Glutamatergic neuron (in vitro differentiated cells): ENCODE results near the gene COL25A1. TPM values are rescaled to one million over a fixed set of nuclear protein-coding genes. Genes with fewer than 3 reads are reported as not detected.

Source experiments
- DNase-seq: peaks from one replicate; pipeline ENCODE4 v3.0.0; 2022
- H3K27ac Mint-ChIP-seq: one replicate; pipeline ENCODE4 v1.8.0; 2020; ENCODE audit warnings: mild to moderate bottlenecking, mixed read lengths, inconsistent platforms; ENCODE audit not compliant: unreplicated experiment
- H3K27me3 Mint-ChIP-seq: one replicate; pipeline ENCODE4 v1.8.0; 2020; ENCODE audit warnings: mild to moderate bottlenecking, moderate library complexity, mixed read lengths, inconsistent platforms; ENCODE audit not compliant: unreplicated experiment
- H3K36me3 Mint-ChIP-seq: one replicate; pipeline ENCODE4 v1.8.0; 2020; ENCODE audit warnings: mild to moderate bottlenecking, mixed read lengths, inconsistent platforms; ENCODE audit not compliant: unreplicated experiment
- H3K4me1 Mint-ChIP-seq: one replicate; pipeline ENCODE4 v1.8.0; 2020; ENCODE audit warnings: mild to moderate bottlenecking, low read depth, mixed read lengths, inconsistent platforms; ENCODE audit not compliant: unreplicated experiment
- H3K4me3 Mint-ChIP-seq: one replicate; pipeline ENCODE4 v1.8.0; 2020; ENCODE audit warnings: mild to moderate bottlenecking, mixed read lengths, inconsistent platforms; ENCODE audit not compliant: unreplicated experiment
- H3K9me3 Mint-ChIP-seq: one replicate; pipeline ENCODE4 v1.8.0; 2020; ENCODE audit warnings: mild to moderate bottlenecking, moderate library complexity, mixed read lengths, inconsistent platforms; ENCODE audit not compliant: unreplicated experiment
- total RNA-seq: library from RNA; stranded (reverse); fragmentation: NEBNext Ultra II Directional; extraction: Animal tissue kit (Norgen Biotek cat#: 25700); gene quantifications from one replicate; pipeline ENCODE4 v1.2.1, GENCODE V29; 2021; ENCODE audit not compliant: unreplicated experiment
- TF ChIP-seq, protein P1 (sequence below): fragments of 200-600 bp; sonication (generic); IDR thresholded peaks from one replicate; pipeline ENCODE4 v1.5.0; 2021; ENCODE audit not compliant: partially characterized antibody, unreplicated experiment

The COL25A1 gene
- total RNA-seq, 1 donor from 2014 or later = 1.1 TPM

DNA sequence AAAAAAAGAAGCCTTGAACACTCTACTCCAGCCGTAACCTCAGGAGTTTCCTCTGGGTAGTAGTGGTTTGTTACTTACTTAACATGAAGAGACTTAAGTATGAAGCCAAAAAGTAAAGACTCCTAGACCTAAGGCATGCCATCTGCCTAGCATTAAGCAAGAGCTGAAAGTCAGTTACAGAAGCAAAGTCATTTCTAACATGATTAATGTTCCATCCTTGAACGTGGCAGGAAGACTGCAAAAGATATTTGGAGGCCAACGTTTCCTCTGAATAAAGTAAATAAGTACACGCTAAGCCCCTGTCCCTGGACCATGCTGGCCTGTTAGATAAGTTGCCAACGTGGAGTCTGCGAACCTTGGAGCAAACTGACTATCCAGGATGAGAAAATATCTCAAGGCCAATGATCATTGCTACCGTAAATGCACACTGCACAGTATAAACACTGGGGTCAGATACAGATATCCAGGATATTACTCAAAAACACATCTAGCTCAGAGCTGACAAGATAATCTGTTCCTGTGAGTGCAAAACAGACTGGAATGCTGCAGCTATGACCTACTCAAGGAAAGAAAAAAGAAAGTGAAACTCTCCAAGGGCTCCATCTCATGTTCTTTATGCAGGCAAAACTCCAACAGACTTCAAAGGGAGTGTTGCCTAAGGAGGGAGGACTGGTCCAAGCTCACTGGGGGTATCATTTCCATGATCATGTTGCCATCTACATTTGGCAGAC is 255.8 kb downstream of the COL25A1 start:
- Mint-ChIP-seq H3K4me3 (no peak overlapping the region), H3K4me1 (no peaks in the 10 kb centered on the region), H3K27me3 (no peaks in the 10 kb centered on the region), H3K36me3 (no peaks in the 10 kb centered on the region), H3K27ac (no peak overlapping the region), H3K9me3 (no peaks in the 10 kb centered on the region)
- TF ChIP-seq, protein P1, sequence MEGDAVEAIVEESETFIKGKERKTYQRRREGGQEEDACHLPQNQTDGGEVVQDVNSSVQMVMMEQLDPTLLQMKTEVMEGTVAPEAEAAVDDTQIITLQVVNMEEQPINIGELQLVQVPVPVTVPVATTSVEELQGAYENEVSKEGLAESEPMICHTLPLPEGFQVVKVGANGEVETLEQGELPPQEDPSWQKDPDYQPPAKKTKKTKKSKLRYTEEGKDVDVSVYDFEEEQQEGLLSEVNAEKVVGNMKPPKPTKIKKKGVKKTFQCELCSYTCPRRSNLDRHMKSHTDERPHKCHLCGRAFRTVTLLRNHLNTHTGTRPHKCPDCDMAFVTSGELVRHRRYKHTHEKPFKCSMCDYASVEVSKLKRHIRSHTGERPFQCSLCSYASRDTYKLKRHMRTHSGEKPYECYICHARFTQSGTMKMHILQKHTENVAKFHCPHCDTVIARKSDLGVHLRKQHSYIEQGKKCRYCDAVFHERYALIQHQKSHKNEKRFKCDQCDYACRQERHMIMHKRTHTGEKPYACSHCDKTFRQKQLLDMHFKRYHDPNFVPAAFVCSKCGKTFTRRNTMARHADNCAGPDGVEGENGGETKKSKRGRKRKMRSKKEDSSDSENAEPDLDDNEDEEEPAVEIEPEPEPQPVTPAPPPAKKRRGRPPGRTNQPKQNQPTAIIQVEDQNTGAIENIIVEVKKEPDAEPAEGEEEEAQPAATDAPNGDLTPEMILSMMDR = no peak
- DNase-seq = no peak

DNA sequence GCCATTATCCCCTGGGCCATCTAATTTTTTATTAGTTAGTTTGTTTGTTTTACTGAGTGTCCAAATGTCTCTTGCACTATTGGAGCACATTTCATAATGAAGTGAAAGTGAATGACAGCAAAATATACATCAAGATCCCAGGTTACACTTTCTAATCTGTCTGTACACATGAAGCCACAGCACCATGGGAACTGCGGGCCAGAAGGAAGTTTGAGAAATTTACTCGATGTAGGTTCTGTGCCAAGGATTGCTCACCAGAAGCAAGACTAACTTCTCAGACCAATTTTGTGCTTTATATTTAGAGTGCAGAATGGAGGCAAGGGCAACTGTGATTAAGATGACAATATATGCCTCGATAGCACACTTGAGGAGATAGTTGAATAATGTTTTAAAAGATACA is 258.0 kb downstream of the COL25A1 start:
- Mint-ChIP-seq H3K36me3 (no peaks in the 10 kb centered on the region), H3K27me3 (no peaks in the 10 kb centered on the region), H3K4me1 (no peaks in the 10 kb centered on the region), H3K9me3 (no peaks in the 10 kb centered on the region), H3K27ac (no peak overlapping the region), H3K4me3 (no peak overlapping the region)
- no peak for DNase-seq
- TF ChIP-seq, protein P1 = no peak

DNA sequence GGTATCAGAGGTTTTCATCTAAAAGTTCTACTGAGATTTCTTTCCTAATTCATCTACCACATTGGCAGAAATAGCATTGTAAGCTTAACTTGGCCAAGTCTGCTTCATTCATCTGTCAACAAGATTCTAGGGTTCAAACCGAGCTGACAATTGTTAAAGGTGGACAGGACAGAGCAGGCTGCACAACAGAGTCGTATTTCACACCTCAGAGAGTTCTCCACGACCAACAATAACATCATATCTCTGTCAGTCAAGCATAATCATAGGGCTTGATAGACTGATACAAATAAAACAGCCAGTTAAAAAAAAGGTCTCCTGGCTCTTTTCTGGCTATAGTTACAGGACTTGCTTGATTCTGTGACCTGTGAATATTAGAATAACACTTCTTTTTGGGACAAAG is 259.2 kb downstream of the COL25A1 start:
- Mint-ChIP-seq H3K9me3 (peaks cover 3% of the 10 kb centered on the region), H3K4me1 (no peaks in the 10 kb centered on the region), H3K27ac (no peak overlapping the region), H3K27me3 (no peaks in the 10 kb centered on the region), H3K4me3 (no peak overlapping the region), H3K36me3 (no peaks in the 10 kb centered on the region)
- DNase-seq = no peak
- TF ChIP-seq, protein P1 = no peak

DNA sequence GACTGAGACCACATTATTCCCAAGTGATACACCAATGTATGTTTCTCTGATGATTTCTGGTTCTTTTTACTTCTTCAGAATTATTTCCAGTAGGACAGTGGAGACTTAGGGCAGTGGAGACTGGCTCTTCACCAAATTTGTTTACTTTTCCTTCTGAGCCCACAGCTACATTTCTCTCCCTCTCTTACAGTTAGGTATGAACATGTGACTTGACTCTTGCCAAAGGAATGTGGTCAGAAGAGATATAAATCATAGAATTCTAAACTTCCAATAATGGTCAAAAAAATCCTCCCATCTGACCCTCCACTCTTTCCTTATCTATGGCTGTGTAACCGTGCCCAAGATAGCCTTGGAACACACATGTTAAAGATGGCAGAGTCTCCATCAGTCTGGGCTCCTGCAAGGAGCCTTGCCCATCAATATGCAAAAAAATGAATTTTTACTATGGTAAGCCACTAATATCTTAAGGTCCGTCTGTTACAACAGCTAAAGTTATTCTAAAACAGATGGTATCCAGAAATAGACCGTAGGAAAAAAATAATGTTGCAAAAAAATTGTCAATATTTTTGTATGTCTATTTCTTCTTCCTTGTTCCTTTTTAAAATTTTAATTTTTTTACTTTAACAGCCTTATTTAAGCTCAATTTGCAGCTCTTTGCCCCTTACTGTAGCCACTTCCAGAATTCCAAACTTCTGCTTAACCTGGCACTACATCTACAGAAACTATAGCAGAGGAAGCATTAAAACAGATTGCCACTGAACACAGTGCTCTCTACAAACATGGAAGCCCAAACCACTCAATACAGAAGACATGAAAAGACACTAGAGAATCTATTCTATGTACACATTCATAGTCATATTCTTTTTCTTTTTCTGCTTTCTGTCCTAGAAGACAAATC is 260.7 kb downstream of the COL25A1 start:
- TF ChIP-seq, protein P1 = no peak
- H3K9me3 Mint-ChIP-seq = peaks cover 3% of the 10 kb centered on the region
- H3K27me3 Mint-ChIP-seq = no peaks in the 10 kb centered on the region
- DNase-seq = no peak
- no peaks in the 10 kb centered on the region for H3K4me1 Mint-ChIP-seq
- no peak overlapping the region for H3K4me3 Mint-ChIP-seq
- no peaks in the 10 kb centered on the region for H3K36me3 Mint-ChIP-seq
- no peak overlapping the region for H3K27ac Mint-ChIP-seq

DNA sequence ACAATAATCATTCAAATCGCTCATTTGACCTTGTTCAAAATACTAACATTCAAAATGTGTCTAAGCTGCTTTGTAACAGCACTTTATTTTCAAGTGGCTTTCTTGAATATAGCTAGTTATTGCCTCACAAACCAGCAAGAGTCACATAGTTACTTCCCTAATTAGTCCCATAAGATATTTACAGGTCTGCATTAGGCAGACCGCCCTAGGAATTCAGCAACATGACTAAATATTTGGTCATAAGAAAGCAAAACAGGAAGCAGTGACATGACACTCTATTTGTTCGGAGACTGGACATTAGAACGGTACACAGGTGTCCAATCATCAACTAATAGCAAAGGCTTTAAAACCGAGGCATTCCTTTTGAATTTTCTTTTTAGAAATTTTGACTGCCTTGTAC is 262.0 kb downstream of the COL25A1 start:
- Mint-ChIP-seq H3K4me3 (no peak overlapping the region), H3K27ac (no peak overlapping the region), H3K9me3 (peaks cover 3% of the 10 kb centered on the region), H3K4me1 (no peaks in the 10 kb centered on the region), H3K36me3 (no peaks in the 10 kb centered on the region), H3K27me3 (no peaks in the 10 kb centered on the region)
- no peak for DNase-seq
- TF ChIP-seq, protein P1 = no peak
